Stimulated activated CD8-positive, alpha-beta memory T cell treated with anti-CD3 and anti-CD28 coated beads, Interleukin-12 subunit alpha, Interleukin-12 subunit beta, amount 100 ng/mL, for 24 hours (primary cell): Measurements from ENCODE around the gene TSPAN13.
"Not testable (repeated sequence)": the region's sequence is repeated elsewhere in the genome, so short reads cannot be mapped to it uniquely, and the experiment has no call there.

ENCODE experiments used
- DNase-seq: peaks from one replicate; pipeline ENCODE4 v3.0.0-alpha.2; 2020; ENCODE audit errors: extremely low read depth

The TSPAN13 gene

DNA sequence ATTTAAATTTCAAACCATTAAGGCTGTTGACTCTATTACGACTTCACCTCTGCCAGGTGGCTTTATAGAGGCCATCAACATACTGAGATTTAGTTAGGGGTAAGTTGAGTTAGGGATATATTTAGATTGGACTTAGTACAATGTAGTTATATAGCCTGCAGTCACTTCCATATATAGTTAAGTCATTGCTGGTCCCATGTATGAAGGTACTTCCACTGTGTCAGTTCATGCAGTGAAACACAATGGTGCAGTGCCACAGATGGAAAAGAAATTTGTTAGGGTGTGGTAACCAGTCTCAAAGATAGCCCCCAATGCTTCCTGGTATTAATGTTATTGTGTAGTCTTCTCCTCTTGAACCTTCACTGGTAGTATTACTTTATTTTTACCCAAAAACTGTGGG lies 12.6 kb upstream of the TSPAN13 start:
- no peak for DNase-seq

DNA sequence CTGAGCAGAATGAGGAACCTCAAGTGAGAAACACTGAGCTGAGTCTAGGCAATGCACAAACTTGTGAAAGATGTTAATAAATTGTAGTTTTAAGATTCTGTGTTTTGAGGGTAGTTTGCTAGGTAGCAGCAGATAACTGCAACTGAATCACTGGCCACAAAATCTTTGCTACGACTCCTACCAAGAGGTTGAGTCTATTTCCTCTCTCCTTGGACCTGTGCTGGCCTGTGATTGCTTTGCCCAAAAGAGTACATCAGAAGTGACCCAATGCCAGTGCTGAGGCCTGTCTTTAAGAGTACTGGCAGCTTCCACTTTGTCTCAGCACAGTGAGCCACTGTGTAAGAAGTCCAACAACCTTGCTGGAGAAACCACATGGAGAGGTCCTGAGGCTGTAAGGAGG lies 11.9 kb upstream of the TSPAN13 start:
- DNase-seq, result no peak

DNA sequence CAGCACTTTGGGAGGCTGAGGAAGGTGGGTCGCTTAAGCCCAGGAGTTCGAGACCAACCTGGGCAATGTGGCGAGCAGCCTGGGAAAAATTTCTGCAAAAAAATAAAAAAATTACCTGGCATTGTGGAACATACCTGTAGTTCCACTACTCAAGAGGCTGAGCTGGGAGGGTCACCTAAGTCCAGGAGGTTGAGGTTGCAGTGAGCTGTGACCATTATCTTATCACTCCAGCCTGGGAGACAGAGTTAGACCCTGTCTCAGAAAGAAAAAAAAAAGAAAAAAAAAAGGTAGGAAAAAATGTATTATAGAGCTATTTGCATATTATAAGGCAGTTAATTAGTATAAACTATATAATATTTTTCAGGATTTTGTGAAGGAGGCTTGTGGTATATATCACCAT lies 11.0 kb upstream of the TSPAN13 start:
- no peak for DNase-seq

DNA sequence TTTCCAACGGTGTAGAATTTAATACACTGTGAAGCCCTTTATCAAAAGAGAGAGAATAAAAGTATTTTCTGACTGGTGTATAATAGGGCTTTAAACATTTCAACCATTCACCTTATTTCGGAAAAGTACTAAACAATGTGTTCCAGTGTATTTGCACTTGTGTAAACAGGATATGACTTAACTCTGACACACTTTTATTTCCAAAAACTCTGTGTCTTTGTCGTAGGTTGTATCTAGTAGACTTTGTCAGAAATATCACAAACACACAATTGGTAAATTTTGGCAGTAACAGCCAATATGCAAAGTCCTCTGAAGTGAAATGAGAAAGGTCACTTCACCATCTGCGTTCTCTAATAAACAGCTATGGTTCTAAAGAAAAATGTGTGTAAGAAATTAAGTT lies 10.3 kb upstream of the TSPAN13 start:
- no peak for DNase-seq

DNA sequence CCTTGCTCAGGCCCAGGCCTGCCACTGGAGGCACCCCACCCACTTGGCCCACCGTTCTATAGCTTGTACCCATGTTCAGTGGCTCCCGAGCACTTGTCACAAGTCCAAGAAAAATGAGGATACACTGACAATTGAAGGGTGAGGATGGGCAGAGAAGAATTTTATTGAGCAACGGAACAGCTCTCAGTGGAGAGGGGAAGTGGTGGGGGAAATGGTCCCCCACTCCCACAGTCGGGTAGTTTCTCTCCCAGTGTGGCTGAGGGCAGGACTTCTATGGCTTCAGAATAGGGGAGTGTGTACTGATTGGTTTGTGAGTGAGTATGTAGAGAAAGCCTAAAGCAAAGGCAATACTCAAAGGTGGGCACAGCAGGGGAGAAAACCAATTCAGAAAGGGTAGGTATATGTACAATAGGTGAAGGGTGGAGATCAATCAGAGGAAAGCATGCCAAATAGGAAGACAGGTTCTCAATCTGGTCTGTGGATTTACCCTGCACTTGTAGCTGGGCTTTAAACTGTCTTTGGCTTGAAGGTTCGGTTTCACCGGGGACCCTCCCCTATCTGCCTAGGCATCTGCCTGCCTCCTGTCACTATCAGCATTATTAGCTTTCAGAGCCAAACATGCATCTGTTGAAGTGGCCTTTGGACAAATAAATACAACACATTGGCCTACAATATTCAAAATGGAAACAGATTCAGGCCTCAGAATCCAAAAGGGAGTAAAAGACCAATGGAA lies 8.9 kb upstream of the TSPAN13 start:
- no peak for DNase-seq

DNA sequence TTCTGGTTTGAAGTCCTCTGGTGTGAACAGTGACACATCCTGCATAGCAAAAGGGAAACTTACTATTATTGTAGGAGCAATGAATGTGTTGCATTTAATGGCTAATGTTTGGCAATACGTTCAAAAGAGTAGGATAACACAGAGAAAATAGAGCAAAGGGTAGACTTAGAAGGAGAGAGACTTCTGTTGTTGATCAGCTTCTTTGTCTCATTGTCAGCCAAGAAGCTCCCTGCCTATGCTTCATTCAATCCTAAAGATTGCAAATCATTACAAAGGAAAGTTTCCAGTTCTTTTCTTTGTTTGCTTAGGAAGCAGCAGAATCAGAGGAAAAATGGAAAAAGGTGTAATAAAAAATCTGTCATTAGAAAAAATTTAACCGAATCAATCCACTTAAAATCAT lies 7.9 kb upstream of the TSPAN13 start:
- DNase-seq, result no peak

DNA sequence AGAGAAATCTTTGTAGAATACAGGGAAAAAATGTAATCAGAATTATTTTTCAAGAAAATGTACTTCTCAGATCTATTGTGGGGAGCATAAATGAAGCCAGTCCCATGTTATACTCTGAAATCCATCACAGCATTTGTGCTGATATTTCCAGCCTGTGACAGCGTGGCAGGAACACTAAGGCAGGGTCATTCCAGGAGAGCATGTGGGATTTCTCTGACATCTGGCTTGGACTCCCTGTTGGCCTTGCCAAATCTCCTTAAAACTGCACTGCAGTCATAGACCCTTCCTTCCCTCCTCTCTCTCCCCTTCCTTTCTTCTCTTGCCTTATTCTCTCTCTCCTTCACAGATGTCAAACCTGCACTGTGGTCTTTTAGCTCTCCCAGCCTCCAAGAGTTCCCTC lies 6.5 kb upstream of the TSPAN13 start:
- DNase-seq, result no peak

DNA sequence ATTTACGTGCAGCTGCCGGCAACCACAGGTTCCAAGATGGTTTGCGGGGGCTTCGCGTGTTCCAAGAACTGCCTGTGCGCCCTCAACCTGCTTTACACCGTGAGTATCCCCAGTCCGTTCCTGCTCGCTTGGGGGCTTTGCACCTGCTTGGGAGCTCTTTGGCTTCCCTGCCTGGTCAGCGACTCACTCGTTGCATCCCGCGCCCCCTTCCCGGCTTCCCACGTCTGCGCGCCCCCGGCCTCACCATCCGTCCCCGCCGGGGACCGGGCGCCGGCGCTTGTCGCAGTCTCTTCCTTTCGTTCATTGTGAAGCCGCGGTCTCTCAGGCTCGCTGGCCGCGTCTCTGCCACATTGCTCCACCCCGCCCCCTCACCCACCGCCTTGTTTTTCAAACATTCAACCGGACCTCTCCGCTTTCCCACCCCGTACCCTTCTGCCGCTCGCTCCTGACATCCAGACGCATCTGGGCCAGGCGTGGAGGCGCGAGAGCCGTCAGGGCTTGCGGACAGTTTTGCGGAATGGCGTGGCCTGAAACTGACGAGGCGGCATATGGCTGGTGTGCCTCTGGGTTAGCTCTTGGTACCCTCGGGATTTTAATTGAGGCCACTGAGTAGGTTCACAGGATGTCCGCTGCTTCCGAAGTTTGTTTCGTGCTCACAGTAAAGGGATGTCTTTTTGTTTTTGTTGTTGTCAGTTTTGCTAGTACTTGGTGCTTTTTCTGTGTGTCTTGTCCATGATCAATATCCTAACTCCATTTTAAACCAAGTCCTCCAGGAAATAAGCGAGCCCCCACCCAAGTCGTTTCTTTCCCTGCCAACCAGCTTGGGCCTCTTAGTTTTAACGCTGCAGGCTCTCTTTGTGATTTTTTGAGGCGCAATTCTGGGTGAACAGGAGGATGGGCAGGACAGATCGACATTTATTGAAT lies 639 bp downstream of the TSPAN13 start:
- no peak for DNase-seq

DNA sequence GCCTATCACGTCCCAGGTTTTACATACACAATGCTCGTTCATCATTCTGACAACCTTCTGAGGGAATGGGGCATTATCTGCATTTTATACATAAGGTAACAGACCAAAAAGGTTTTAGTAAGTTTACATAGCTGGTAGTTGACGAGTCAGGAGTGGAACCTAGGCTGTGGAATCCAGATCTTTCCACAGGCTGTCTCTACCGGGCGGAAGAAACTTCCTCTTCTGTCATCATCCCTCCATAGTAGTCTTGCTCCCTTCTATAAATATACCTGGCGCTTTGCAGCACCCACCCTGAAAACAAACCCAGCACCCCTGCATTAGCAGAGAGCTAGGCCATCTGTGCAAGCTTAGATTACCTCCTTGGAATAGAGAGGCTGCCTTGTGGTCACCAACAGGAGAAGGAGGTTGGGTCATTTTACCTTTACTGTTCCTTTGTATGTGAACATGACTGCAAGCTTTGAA lies 1.3 kb downstream of the TSPAN13 start:
- no peak for DNase-seq

DNA sequence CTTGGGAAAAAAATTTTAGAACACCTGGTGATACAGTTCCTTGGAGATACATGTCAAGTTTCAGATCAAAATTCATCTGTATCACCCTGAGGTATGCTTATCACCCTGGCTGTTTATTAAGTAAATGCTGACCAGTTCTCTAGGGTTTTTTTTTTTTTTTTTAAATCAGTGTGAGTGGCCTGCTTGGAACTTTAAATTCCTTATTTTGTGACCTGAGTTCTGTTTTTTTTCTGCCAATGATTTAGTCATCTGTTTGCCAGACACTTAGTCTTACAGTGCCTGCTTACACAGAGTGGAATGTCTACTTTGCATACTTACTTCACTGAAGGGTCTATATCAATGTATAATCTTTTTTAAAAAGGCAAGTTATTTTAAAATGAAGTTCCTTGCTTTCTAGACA lies 1.8 kb downstream of the TSPAN13 start:
- no peak for DNase-seq

DNA sequence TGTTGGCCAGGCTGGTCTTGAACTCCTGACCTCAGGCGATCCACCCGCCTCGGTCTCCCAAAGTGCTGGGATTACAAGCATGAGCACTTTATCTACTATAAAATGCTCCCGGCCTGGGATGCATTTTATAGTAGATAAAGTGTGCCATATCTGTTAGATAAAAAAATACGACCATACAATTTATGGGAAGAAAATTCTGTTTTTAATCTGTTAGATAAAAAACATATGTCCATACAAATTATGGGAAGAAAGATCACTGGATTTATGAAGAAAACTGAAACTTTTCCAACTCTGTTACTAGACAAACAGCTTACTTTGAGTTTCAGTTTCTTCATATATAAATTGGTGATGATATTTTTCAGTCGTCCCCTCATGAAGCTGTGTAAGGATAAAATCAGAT lies 4.5 kb downstream of the TSPAN13 start:
- DNase-seq, result no peak

DNA sequence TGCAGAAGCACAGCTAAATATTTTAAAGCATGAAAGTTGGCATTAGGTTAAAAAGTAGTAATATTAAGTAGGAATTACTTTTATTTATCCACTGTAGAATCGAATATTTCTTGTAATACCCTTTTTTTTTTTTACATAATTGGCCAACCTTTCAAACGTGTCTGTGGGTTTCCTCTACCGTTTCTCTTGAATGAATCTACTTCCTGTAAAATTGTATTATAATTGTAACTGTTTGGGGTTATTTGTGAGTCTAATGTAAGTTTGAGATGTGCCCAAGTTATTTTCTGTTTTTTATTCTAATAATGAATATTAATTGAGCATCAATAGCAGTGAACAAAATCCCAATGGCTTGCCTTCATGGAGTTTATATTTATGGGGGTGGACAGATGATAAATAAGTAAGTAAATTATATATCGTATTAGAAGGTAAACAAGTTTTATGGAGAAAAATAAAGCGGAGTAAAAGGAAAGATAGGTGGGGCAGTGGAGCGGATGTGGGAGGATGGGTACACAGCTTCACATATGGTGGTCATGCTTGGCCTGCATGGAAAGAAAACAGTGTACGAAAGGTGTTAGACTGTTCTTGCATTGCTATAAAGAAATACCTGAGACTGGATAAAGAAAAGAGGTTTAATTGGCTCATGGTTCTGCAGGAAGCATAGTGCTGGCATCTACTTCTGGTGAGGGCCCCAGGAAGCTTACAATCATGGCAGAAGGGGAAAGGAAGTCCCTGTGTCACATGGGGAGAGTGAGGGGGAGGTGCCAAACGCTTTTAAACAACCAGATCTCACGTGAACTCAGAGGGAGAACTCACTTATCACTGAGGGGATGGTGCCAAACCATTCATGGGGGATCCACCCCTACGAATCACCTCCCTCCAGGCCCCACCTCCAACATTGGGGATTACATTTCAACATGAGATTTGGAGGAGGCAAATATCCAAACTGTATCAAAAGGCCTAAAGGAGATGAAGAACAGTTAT lies 5.4 kb downstream of the TSPAN13 start:
- DNase-seq, result no peak

DNA sequence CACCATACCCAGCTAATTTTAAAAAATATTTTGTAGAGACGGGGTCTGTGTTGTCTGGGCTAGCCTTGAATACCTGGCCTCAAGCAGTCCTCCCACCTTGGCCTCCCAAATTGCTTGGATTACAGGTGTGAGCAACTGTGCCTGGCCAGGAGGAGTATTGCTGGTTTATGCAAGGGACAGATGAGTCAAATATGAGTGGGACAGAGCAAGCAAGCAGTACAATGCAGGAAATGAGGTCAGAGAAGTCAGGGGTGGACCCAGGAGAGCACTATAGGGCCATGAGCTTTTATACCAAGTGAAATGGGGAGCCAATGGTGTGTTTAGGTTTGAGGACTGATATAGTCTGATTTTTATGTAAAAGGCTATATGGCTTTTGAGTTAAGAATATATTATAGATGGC lies 6.3 kb downstream of the TSPAN13 start:
- DNase-seq, result no peak

DNA sequence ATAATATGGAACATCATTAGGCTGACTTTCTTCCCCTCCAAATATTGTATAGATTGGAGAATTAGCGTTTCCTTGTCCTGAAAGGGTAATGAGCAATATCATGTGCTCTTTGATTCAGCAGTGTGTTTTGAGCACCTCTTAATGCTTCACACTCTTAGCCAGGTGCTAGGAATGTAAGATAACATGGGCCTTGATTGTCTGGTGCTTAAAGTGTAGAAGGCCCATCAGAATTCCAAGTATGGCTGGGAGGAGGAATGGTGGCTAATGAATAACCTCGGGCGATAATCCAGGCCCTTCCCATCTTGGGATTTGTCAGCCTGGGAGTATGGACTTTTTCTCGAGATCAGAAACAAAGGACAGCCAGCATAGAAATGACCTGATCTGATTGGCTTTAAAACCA lies 8.6 kb downstream of the TSPAN13 start:
- no peak for DNase-seq

DNA sequence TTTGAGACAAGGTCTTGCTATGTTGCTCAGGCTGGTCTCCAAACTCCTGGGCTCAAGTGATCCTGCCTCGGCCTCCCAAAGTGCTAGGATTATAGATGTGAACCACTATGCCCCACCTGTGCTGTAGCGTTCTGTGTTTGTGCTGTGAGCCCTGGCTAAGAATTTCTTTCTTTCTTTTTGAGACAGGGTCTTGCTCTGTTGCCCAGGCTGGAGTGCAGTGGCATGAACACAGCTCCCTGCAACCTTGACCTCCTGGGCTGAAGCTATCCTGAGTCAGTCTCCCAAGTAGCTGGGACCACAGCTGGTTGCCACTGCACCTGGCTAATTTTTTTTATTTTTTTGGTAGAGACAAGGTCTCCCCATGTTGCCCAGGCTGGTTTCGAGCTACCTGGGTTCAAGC lies 11.4 kb downstream of the TSPAN13 start:
- no peak for DNase-seq

DNA sequence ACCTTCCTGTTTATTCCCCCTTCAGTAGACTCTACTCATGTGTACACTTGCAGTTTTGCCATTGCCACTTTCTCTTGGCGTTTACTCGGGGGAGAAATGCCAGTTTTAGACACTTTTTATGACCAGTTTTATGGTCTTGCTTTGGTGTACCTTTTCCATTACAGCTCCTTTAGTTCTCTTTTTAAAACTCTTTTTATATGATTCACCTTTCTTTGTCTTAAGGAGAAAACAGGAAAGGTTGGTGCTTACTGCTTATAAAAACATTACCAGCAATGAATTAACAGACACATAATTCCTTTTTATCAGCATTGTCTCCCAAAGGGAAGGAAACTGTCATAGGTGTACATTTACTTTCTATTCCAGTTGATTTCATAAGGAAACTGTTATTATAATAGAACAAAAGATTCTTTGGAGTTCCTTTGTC lies 11.9 kb downstream of the TSPAN13 start:
- DNase-seq, result no peak

DNA sequence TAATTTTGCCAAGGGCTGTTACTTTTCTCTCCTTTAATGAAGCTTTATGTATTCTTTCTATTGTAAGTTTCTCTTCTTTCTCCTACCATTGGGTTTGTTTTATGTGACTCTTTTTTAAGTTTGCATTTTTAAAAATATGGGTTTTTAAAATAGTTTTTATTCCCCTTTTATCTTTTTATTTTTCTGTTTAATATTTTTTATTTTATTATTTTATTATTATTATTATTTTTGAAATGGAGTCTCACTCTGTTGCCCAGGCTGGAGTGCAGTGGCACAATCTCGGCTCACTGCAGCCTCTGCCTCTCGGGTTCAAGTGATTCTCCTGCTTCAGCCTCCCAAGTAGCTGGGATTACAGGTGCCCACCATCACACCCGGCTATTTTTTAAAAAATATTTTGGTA lies 16.4 kb downstream of the TSPAN13 start:
- DNase-seq, result not testable (repeated sequence)

DNA sequence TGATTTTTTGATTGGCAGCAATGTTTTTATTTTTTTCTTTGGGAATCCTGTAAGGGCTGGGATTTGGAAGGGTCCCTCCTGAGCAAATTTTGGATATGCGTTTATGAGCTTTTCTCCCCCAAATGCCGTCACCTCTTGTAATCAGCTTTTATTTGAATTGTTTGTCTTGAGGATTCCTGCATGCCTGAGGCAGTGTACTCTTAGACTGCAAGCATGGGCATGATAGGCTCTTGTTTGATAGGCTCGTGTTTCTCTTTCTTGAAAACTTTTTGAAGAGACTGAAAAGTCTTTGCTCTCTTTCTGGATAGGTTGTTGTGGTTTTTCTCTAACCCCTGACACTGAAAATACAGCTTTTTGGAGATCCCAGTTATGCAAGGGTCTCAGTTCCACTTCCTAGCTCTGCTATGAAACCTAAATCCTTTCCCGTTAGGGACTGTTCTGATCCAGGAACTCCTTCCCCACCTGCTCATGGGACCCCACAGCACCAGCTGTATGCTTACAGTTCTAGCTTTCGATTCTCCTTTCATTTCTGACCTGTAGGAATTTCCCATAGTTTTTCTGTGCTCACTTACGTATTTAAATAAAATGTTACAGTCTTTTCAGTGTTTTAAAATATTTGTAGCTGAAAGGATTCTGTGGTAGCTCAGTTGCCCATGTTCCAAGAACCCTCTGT lies 17.2 kb downstream of the TSPAN13 start:
- DNase-seq, result no peak

DNA sequence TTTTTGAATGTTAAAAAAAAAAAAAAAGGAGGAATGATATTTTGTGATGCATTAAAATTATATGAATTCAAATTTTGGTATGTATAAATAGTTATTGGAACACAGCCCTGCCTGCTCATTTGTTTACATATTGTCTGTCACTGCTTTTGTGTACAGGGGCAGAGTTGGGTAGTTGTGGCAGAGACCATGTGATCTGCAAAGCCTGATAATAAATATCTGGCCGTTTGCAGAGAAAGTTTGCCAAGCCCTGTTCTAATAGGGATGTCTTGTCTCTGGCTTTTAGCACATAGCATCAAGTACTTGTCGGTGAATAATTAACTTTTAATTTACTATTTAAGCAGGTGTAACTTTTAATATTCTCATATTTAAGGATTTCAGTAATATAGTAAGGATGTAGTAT lies 19.8 kb downstream of the TSPAN13 start:
- DNase-seq, result no peak

DNA sequence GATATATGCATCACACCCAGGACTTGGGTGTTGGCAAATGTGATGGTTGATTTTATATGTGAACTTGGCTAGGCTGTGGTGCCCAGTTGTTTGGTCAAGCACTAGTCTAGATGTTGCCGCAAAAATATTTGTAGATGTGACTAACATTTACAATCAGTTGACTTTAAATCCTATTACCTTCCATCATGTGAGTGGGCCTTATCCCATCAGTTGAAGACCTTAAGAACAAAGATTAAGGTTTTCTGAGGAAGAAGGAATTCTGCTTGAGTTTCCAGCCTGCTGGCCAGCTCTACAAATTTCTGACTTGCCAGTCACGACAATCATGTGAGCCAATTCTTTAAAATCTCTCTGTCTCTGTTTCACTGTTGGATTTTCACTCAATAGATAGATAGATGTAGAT lies 20.3 kb downstream of the TSPAN13 start:
- DNase-seq, result no peak

DNA sequence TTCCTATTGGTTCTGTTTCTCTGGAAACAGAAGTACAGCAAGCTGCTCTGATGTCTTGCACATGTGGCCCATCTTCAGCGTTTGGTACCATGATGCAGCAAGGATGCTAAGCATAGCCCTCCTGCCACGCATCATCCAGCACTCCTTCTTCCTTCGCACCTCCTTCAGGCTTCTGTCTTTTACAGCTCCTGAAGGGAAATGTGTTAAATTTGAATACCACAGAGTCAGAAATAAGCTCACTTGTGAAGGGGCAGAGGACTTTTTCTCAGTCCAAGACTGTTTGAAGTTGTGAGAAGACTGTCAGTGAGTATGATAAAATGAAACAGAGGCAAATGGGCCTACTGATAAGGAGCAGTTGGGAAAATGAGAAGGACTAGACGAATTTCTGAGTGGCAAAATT lies 20.7 kb downstream of the TSPAN13 start:
- no peak for DNase-seq
